CD4-positive, alpha-beta T cell treated with Interleukin-1 beta for 1 hour (primary cell): Measurements from ENCODE around the gene TNFRSF14.

Experiments used
- DNase-seq, 2 donors: peaks; one replicate each; pipeline ENCODE4 v3.0.0-alpha.2; 2020 to 2022

Gene TNFRSF14

GRCh38 chr1:2523891-2524609 lies 32.1 kb upstream of the TNFRSF14 start:
- DNase-seq = peak; percentile 40 to 61

GRCh38 chr1:2525572-2525919 lies 30.6 kb upstream of the TNFRSF14 start:
- no peak for DNase-seq

- DNase-seq = peak; percentile 89 to 90
Measured at GRCh38 chr1:2525920-2526823, 30.0 kb upstream of the TNFRSF14 start, which contains the start of gene PANK4. Gene PANK4 (minus strand): TSS chr1:2526596. CDS start chr1:2526587, 9 bp downstream.

- DNase-seq = no peak
Measured at GRCh38 chr1:2526824-2527555, 29.2 kb upstream of the TNFRSF14 start.

GRCh38 chr1:2527556-2527860 lies 28.7 kb upstream of the TNFRSF14 start:
- no peak for DNase-seq

- DNase-seq = no peak
Measured at GRCh38 chr1:2528016-2528415, 28.2 kb upstream of the TNFRSF14 start.

GRCh38 chr1:2528611-2528965 lies 27.6 kb upstream of the TNFRSF14 start:
- no peak for DNase-seq

- DNase-seq = peak; percentile 61 to 63
Measured at GRCh38 chr1:2528966-2529783, 27.0 kb upstream of the TNFRSF14 start.

- no peak for DNase-seq
Measured at GRCh38 chr1:2529784-2530512, 26.2 kb upstream of the TNFRSF14 start, which contains the start of gene HES5. Gene HES5 (minus strand): TSS chr1:2530263. CDS start chr1:2530164, 99 bp downstream.

- DNase-seq = no peak
Measured at GRCh38 chr1:2530513-2531361, 25.4 kb upstream of the TNFRSF14 start.

- no peak for DNase-seq
Measured at GRCh38 chr1:2532485-2533160, 23.5 kb upstream of the TNFRSF14 start.

GRCh38 chr1:2533365-2533764 lies 22.8 kb upstream of the TNFRSF14 start:
- DNase-seq = no peak

GRCh38 chr1:2534315-2534686 lies 21.9 kb upstream of the TNFRSF14 start:
- DNase-seq = no peak

- no peak for DNase-seq
Measured at GRCh38 chr1:2534687-2535441, 21.3 kb upstream of the TNFRSF14 start.

- DNase-seq = no peak
Measured at GRCh38 chr1:2535455-2535854, 20.7 kb upstream of the TNFRSF14 start.

GRCh38 chr1:2535981-2536380 lies 20.2 kb upstream of the TNFRSF14 start:
- DNase-seq = no peak

- DNase-seq = no peak
Measured at GRCh38 chr1:2537784-2538115, 18.4 kb upstream of the TNFRSF14 start.

- DNase-seq = no peak
Measured at GRCh38 chr1:2538376-2538775, 17.8 kb upstream of the TNFRSF14 start.

- DNase-seq = no peak
Measured at GRCh38 chr1:2538872-2539271, 17.3 kb upstream of the TNFRSF14 start.
